SK-N-MC (cell line): ENCODE measurements around the gene PDLIM5.

Experiments used
- DNase-seq: peaks from one replicate; pipeline ENCODE4 v3.0.0-alpha.2; 2011; ENCODE audit warnings: low read depth, low spot score
- H3K27ac ChIP-seq: fragments of 200-600 bp; sonication (generic); 2 replicates; pipeline ENCODE4 v1.5.1; 2016; ENCODE audit warnings: mixed run types
- H3K36me3 ChIP-seq: fragments of 200-600 bp; sonication (generic); 2 replicates; pipeline ENCODE4 v1.6.1; 2017; ENCODE audit warnings: antibody characterized with exemption, low read length, mixed read lengths; ENCODE audit not compliant: insufficient read depth
- H3K4me3 ChIP-seq: fragments of 200-600 bp; sonication (generic); 2 replicates; pipeline ENCODE4 v1.5.1; 2016
- H3K9ac ChIP-seq: fragments of 200-600 bp; sonication (generic); 2 replicates; pipeline ENCODE4 v1.8.0; 2017; ENCODE audit warnings: mixed run types, mixed read lengths; ENCODE audit not compliant: insufficient read length
- H3K9me3 ChIP-seq: fragments of 200-600 bp; sonication (generic); 2 replicates; pipeline ENCODE4 v1.6.1; 2017; ENCODE audit warnings: low read depth, mild to moderate bottlenecking, antibody characterized with exemption, low read length, moderate library complexity, mixed read lengths
- EZH2 ChIP-seq: fragments of 200-600 bp; sonication (generic); IDR thresholded peaks from one replicate; pipeline ENCODE4 v1.6.1; 2017; ENCODE audit warnings: antibody characterized with exemption
- FOXP2 ChIP-seq: optimal IDR thresholded peaks from 2 replicates; pipeline ENCODE3; 2011; ENCODE audit warnings: mild to moderate bottlenecking, moderate library complexity; ENCODE audit not compliant: insufficient read depth; ENCODE audit errors: extremely low read length, control extremely low read depth
- POLR2AphosphoS5 ChIP-seq: IDR thresholded peaks from 2 replicates; pipeline ENCODE4 v1.6.1; 2012; ENCODE audit warnings: mild to moderate bottlenecking, low read depth, low read length, borderline replicate concordance

The PDLIM5 gene

GRCh38 chr4:94640151-94640550, 188.4 kb downstream of the PDLIM5 start:
- Histone ChIP-seq H3K9ac (no peak overlapping the region), H3K4me3 (no peak overlapping the region), H3K27ac (no peak overlapping the region), H3K9me3 (no peaks in the 10 kb centered on the region), H3K36me3 (0 out of 2 replicates have a peak, but pooled peaks cover 8% of the 10 kb centered on the region)
- DNase-seq, result no peak
- TF ChIP-seq EZH2 (no peak), FOXP2 (no peak), POLR2AphosphoS5 (no peak)

GRCh38 chr4:94641702-94642560, 190.2 kb downstream of the PDLIM5 start:
- H3K27ac ChIP-seq, result no peak overlapping the region
- TF ChIP-seq POLR2AphosphoS5 (no peak), FOXP2 (no peak), EZH2 (no peak)
- no peak overlapping the region for H3K4me3 ChIP-seq
- H3K9me3 ChIP-seq, result no peaks in the 10 kb centered on the region
- no peak for DNase-seq
- no peak overlapping the region for H3K9ac ChIP-seq
- 0 out of 2 replicates have a peak, but pooled peaks cover 8% of the 10 kb centered on the region for H3K36me3 ChIP-seq

GRCh38 chr4:94642561-94642866, 190.8 kb downstream of the PDLIM5 start:
- DNase-seq, result no peak
- Histone ChIP-seq H3K36me3 (0 out of 2 replicates have a peak, but pooled peaks cover 8% of the 10 kb centered on the region), H3K27ac (no peak overlapping the region)

GRCh38 chr4:94648699-94649098, 197.0 kb downstream of the PDLIM5 start:
- Histone ChIP-seq H3K9ac (no peak overlapping the region), H3K4me3 (no peak overlapping the region), H3K9me3 (no peaks in the 10 kb centered on the region), H3K36me3 (no peaks in the 10 kb centered on the region), H3K27ac (no peak overlapping the region)
- TF ChIP-seq POLR2AphosphoS5 (no peak), EZH2 (no peak), FOXP2 (no peak)
- DNase-seq, result no peak

More at GRCh38 chr4:94642561-94642866, 190.8 kb downstream of the PDLIM5 start:
- Histone ChIP-seq H3K9me3 (no peaks in the 10 kb centered on the region), H3K9ac (no peak overlapping the region), H3K4me3 (no peak overlapping the region)
- no peak for TF ChIP-seq POLR2AphosphoS5
- TF ChIP-seq FOXP2, result no peak
- TF ChIP-seq EZH2, result no peak

DNA sequence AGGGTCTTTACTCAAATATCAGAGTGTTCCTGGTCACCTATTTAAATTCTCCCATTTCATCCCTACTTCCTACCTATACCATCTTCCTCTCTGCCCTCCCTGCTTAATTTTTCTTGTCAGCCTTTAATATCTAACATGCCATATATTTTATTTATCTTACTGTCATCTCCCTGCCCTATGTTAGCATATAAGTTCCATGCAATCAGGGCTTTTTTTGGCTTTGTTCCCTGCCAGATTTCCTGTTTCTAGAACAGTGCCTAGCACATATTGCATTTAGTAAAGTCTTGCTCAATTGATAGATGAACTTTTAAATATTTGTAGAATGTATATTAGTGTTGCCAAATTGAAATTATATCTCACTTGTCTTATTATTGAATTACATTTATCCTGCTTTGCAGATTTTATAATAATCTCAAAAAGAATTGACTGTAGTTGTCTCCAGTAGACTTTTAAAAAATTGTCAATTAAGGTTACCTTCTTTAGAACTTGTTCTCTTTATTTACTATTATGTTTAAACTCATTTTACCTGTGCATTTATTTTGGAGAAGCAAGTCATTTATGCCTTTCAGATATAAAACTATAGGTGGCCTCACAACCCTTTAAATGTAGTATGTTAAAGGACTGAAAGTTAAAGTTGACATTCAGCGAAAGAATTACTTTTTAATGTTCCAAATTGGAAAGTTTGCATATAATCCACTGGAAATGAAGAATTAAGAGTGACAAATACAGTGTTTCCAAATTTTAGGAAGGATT, 197.8 kb downstream of the PDLIM5 start:
- no peak overlapping the region for H3K4me3 ChIP-seq
- no peak overlapping the region for H3K9ac ChIP-seq
- peak; percentile 60 for DNase-seq
- no peaks in the 10 kb centered on the region for H3K9me3 ChIP-seq
- no peaks in the 10 kb centered on the region for H3K36me3 ChIP-seq
- no peak for TF ChIP-seq EZH2
- H3K27ac ChIP-seq, result 0 out of 2 replicates have a peak overlapping the region, but pooled peaks have one; percentile 16

- Histone ChIP-seq H3K9me3 (no peaks in the 10 kb centered on the region), H3K4me3 (no peak overlapping the region), H3K9ac (no peak overlapping the region), H3K36me3 (no peaks in the 10 kb centered on the region), H3K27ac (0 out of 2 replicates have a peak overlapping the region, but pooled peaks have one; percentile 16)
- TF ChIP-seq EZH2 (no peak), FOXP2 (no peak), POLR2AphosphoS5 (no peak)
- no peak for DNase-seq
Measured at GRCh38 chr4:94650134-94650495, 198.4 kb downstream of the PDLIM5 start.

DNA sequence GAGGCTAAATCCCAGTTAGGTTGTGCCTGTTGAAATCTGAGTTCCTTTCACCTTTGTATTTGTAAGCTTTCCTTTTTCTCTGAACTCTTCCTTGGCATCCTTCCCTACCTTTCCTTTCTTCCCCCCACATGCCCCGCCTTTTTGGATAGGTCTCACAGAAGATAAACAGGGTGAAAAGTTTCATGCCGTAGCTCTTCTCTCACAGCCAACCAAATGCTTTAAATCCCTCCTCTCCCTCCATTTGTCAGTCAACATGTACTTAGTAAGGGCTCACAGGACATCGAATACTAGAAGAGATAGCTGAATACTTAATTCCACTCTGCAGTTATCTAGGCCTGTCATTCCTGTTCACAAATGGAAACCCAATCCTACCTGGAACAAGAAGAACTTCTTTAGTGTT, 198.9 kb downstream of the PDLIM5 start:
- no peak for TF ChIP-seq POLR2AphosphoS5
- no peak for TF ChIP-seq EZH2
- TF ChIP-seq FOXP2, result no peak
- H3K4me3 ChIP-seq, result no peak overlapping the region
- no peaks in the 10 kb centered on the region for H3K36me3 ChIP-seq
- no peak overlapping the region for H3K27ac ChIP-seq
- no peak overlapping the region for H3K9ac ChIP-seq
- DNase-seq, result no peak
- no peaks in the 10 kb centered on the region for H3K9me3 ChIP-seq

DNA sequence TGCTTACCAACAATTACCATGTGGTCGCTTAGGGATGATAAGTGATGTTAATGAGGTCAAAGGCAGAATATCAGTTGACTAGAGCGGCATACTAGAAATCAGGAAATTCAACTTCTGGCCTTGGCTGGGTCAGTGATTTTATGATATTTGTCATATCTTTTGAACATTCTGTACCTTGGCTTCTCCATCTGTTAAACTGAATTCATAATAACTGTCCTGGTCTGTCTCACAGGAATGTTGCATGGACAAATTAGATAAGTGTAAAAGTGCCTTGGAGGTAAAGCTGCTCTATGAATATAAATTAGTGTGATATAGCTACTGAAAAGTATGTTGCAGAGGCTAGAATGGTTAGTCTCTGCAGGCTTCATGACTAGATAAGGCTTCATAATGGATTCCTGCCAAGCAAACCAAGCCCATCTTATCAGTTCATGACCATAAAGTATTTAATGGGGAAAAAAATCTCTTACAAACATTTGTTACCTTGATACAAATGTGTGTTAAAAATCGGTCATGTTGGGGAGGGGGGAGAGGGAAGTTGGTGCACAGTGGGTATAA, 201.4 kb downstream of the PDLIM5 start:
- H3K9me3 ChIP-seq, result no peaks in the 10 kb centered on the region

More for the DNA sequence above, 201.4 kb downstream of the PDLIM5 start:
- no peak for TF ChIP-seq FOXP2
- no peak for TF ChIP-seq EZH2
- no peak for TF ChIP-seq POLR2AphosphoS5
- Histone ChIP-seq H3K27ac (no peak overlapping the region), H3K4me3 (no peak overlapping the region), H3K36me3 (peaks cover 4% of the 10 kb centered on the region; the same call in 1 of the 2 replicates), H3K9ac (no peak overlapping the region)
- DNase-seq, result no peak
